OCI-M2 (cell line): ENCODE measurements around the gene OXCT1.
"Not testable (repeated sequence)": the region's sequence is repeated elsewhere in the genome, so short reads cannot be mapped to it uniquely, and the experiment has no call there.

Experiments used
- DNase-seq: peaks from one replicate; lab custom pipeline; 2025; ENCODE audit not compliant: unreplicated experiment; lab: John Stamatoyannopoulos, UW

The OXCT1 gene

DNA sequence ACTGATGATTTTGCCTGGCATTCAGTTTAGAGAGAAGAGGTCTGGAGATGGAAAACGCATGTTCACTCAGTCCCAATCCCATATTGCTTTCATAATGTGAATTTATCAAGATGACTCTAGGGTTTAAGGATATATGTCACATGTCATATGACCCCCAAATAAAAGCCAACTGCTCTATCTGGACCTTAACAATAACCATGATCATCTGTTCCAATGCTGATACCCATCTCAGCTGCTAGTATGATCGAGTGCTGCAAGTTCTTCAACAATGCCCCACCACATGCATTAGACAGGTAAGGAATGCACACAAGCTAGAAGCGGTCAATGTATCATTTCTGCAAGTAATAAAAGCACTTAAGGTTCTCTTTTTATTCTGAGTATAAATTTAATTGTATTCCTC is 91.8 kb downstream of the OXCT1 start:
- DNase-seq, result no peak

DNA sequence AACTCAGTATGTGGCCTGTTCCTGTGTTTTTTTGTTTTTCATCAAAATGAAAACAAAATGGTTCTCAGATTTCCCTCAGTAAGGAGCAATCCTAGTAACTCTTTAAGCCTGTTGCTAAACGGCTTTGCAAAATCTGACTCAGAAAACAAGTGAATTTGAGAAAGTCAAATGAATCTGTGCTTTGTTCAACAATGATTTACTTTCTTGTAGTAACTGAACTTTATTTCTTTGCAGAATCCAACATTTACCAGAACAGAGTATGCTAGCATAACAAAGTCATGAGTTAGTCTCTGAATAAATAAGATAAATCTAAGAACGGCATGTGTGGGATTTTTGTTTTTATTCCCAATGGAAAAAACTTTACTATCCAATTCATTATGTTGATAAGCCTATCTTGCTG is 93.8 kb downstream of the OXCT1 start:
- no peak for DNase-seq

DNA sequence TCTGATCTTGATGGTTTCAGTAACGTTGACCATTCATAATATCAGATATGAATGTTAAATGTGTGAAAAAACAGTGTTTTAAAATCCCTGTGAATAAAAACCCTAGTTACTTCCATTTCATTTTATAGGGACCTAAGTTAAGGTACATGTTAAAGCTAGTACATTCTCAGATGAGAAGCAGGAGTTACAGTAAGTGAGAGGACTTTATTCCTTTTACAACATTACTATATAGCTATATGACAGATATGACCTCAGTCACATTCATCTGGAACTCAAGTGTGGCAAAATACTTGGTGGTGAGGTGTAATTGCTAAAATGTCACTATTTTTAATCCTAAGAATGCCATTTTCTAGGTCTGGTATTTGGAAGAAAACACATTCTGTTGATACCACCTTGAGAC is 96.4 kb downstream of the OXCT1 start:
- no peak for DNase-seq

DNA sequence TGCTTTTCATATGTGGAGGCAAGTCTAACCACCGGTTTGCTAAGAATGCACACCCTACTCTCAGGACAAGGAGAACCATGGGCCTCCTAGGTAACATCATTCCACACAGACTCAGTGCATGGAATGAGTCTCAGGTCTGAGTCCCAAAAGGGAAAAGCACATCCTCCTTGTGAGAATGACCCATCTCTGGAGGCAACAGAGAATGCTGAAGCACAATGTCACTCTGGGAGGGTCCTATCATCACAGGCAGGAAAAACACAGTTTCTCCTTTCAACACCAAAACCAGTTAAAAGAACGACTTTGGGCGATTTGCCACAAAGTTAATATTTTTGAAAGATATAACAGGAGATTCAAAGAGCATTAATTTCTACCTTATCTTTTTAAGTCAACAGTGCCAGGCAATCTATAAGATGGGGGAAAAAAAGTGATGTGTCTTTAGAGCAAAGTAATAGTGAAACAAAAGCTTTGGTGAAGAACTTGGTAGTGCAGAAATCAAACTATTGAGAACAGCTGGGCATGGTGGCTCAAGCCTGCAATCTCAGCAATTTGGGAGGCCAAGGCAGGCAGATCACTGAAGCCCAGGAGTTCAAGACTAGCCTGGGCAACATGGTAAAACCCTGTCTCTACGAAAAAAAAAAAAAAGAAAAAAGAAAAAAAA is 97.3 kb downstream of the OXCT1 start:
- no peak for DNase-seq

DNA sequence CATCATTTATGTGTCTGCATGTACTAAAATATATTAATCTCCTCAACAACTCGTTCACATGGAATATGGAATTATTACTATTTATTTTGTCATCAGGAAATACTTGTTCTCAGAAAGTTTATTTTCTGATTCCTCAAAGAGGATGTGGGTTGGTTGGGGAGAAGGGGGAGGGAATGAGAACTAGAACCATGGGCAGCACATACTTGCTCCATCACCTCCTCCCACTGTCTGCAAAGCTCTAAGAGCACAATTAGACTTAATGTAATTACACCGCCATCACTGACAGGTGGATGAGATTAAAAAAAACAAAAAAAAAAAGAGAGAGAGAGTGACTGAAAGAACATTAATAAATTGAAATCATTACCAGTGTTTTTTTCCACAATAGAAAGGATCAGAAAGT is 98.2 kb downstream of the OXCT1 start:
- DNase-seq, result no peak

DNA sequence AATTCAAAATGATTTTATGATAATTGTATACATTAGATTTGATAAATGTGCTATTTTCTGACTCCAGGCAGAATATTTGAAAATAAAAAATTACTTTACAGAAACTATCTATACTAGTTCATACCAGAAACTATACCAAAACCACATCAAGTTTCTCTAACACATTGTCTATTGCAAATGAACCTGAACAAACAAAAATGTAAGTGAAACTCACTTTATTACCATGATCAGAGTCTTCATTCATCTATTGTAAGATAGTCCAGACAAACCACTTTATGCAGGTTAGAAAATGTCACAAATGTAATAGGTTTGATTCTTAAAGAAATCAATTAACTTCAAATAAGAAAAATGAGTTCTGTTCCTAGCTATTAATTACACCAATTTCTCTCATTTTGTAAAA is 99.4 kb downstream of the OXCT1 start:
- no peak for DNase-seq

DNA sequence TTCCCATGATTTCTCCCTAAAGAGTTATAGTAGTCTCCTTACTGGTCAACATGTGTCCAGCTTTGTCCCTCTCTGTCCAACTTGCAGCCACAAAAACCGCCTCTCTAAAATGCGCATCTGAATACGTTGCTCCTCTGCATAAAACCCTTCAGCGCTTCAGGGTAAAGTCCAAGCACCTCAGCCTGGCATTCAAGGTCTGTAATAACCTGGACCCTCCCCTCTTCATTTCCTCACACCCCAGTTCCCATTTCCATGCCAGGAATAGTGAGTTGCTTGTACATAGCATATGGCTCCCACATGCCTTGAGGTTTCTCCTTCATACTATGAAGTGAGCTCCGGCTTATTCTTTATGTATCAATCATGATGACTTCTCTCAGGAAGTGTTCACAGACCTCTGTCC is 101.5 kb downstream of the OXCT1 start:
- no peak for DNase-seq

DNA sequence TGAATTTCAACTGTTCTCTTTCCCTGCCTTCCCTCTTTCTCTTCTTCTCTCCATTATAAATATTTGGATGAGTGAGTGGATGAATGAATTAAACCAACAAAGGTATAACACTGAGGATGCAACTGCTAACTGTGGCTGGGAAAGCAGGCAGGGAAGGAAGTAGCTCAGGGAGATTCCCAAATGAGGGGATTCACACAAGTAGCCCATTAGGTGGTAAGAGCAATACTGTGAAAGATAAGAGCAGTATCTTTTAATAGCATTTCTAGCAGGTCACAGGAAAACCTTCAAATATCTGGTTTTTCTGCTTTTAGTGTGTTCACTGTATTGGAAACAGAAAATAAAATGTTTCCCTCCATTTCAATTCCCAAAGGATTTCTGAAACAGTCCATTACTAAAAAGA is 105.6 kb downstream of the OXCT1 start:
- DNase-seq, result no peak

DNA sequence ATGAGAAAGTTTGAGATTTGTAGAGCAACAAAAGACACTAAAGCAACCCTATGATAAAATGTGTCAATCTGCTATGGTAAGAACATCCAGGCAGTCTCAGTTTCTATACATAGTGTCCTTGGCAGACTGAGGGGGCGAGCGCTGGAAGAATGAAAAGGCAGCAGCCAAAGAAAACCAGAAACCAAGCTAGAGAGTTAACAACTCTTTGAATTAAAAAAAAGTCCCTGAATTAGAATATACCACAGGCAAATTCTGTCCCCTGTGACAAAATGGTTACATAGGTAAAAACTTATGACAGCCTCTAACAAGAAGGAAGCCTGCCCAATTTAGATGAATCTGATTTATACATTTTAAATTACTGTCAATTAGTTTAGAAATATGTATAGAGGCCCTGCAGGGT is 106.7 kb downstream of the OXCT1 start:
- no peak for DNase-seq

DNA sequence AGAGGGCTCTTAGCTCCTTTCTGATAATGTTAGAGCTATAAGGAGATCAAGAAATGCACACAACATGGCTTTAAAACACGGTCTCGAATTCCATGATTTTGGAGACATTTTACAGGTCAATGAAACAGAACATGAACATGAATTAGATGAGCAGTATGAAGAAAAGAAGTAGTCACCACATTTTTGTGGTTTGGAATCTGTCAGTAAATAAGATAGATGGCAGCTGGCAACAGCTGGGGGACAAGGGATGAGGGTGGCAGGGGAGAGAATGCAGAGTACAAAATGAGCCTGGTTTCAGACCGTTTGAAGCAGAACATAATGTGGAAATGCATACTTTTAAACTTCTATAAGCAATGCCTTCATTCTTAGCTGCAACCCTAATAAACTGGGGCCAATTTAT is 107.1 kb downstream of the OXCT1 start:
- no peak for DNase-seq

DNA sequence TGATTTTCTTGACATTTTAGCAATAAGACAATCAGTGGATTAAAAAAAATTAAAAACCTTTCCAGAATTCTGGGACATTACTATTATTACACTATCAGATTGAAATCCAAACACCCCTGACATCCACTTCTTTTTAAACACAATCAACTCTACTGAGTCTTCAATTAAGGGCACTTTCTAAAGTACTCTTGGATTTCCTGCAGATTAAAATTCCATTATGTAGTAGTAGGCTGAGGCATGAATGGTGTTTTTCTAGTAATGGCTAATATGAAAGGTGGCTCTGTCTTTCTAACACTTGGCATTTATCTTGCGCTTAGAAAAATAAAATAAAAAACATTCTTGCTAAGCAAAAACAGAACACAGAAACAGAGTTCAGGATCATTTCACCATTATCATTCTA is 107.8 kb downstream of the OXCT1 start:
- no peak for DNase-seq

DNA sequence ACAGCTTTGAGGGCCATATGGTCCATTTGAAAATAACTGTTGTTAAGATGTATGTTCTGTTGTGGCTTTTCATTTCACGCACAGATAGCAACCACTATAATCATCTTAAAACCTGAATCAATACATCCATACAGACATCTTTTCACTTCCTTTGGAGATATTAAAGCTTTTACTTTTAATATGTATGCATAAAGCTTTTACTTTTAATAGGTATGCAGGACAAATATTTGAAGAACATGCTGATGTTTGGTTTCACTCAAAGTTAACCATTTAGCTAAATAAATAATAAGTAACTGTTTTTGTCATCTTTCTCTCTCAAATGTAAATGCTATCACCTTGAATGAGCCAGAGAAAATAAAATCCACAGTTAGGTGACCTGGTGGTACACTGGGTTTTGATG is 108.6 kb downstream of the OXCT1 start:
- DNase-seq, result no peak

DNA sequence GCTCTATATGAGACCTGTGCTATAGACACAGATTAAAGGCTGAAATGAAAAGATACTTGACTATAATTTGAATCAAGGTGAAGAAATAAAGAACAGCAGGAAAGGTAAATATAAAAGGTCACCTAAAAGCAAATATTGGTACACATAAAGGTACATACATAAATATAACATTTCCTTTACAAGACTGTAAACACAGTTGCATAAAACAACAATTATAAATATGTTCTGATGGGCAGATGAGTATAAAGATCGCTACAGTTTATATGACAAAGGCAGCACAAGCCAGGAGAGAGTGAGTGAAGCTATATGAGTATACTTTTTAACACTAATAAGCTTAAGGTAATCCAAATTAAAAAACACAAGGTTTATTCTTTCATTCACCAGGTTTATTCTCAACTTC is 114.5 kb downstream of the OXCT1 start:
- DNase-seq, result no peak

DNA sequence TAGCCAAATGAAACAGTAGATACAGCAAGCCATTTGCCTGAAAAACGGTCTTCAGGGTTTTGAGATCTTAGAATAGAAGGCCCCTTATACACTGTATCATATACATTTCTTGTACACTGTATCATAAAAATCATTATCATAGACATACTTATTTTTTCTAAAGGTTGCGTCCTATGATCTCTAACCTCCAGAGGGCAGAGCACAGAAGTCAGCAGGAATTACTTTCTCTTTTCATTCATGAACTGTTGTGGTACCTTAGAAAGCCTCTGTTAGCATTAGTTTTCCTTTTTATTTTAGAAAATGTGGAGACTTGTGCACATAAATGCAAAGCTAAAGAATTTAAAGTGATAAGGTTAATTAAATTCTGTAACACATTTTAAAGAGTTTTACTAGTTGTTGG is 115.4 kb downstream of the OXCT1 start:
- no peak for DNase-seq

DNA sequence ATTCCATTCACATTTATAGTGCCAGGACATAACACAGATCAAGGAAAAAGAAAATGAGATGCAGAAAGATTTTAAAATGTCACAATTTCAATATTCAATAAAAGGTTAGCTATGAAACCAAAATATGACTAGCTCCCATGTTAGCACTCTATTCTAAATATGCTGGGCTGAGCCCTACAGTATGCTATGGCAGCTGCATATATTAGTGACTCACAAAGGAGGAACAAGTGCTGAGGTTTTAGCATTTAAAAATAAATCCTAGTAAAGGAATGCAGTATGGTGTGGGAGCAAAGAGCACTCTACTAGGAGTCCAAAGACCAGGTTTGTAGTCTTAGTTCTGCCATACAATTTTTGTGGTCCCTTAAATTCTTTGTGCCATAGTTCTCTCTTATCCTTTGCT is 118.4 kb downstream of the OXCT1 start:
- no peak for DNase-seq

DNA sequence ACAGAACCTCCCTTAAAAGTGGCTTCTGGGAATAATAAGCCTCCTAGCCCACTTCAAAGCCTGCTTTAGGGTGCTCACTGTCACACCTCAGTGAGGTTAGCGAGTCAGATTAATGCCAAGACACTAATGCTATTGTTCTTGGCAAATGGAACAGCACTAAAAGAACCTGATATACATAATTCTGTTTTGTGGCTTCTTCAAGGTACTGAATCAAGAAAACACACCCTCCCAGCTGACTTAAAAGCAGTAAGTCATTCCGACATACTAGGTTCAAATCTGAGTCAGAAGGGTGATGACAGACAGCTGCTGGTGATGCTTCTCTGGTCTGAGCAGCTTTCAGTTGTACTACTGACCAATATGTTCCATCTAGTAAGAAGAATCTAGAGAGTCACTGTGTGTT is 121.6 kb downstream of the OXCT1 start:
- no peak for DNase-seq

DNA sequence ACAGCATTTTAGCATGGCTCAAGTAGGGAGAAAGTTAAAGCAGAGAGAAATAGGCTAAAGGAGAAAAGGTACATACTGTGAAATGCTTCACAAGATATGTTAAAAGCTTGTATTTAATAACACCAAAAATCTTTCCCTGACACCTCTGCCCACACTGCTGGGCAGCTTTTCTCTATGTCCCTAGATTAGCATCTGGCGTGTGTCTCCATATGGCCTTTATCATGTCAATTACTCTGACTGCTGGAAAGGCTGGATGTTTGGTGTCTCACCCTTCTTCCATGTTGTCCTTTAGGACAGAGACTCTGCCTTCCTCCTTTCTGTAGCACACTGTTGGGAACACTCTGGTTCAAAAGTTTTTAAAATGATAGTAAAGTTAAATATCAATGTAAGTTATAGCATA is 122.5 kb downstream of the OXCT1 start:
- no peak for DNase-seq

DNA sequence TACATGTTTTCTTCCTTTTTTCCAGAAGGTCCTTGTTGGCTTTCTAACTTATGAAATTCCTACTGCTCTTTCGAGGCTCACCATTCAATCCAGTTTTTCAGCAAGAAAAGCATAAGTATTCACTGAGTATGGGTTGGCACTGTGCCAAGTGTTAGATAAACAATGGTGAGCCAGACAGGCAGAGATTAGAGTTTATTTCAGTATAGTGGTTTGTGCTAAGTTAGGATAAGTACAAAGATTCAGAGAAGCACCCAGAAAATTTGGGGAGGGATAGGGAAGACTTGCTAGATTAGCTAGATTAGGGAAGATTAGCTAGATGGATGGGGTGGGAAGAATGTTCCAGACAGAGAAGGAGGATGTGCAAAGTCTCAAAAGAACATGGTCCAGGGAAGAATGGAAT is 122.9 kb downstream of the OXCT1 start:
- DNase-seq, result no peak

DNA sequence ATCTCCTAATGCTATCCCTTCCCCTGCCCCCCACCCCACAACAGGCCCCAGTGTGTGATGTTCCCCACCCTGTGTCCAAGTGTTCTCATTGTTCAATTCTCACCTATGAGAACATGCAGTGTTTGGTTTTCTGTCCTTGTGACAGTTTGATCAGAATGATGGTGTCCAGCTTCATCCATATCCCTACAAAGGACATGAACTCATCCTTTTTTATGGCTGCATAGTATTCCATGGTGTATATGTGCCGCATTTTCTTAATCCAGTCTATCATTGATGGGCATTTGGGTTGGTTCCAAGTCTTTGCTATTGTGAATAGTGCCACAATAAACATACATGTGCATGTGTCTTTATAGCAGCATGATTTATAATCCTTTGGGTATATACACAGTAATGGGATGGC is 127.6 kb downstream of the OXCT1 start:
- not testable (repeated sequence) for DNase-seq

DNA sequence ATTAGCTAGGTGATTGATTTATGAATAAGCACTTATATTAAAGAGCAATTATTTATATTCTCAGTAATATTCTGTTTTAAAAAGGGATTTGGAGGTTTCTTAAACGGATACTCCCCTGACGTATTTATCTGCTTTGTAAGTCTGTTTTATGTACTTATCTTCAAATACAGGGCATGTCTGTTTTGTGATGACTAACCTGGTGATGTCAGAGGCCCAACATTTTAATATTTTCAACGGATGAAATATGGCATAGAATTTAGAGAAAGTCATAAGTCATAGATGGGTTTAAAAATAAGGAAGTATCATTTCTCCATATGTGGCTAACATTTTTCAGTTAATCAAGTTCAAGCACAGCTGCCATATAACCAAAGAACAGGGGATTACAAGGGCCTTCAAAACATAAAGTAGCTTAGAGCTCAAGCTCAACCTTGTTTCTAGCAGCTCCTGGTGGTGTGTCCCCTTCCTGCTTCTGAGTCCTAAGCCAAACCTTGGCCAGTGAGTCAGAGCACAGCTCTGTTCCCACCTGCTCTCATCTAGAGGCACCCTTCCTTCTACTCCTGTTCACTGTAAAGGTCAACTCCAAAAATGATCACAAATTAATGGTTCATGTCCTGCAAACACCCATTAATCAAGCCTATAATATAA is 131.4 kb downstream of the OXCT1 start:
- DNase-seq, result no peak

DNA sequence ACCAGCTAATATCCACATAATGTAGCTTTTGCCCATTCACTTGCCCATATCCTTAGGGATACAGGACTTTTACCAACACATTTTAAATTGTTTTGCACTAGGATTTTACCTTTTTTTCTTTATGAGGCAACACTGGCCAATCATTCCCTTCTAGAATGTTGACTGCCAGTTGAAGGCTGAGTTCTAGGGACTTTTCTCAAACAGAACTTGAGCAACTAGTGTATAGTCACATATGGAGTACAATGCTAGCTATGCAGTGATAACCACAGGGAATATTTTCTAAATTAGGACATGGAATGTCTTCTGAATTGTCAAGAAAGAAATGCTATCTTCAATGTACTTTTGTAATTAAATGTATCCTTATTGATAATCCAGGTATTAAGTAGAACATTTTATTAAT is 133.6 kb downstream of the OXCT1 start:
- DNase-seq, result no peak

DNA sequence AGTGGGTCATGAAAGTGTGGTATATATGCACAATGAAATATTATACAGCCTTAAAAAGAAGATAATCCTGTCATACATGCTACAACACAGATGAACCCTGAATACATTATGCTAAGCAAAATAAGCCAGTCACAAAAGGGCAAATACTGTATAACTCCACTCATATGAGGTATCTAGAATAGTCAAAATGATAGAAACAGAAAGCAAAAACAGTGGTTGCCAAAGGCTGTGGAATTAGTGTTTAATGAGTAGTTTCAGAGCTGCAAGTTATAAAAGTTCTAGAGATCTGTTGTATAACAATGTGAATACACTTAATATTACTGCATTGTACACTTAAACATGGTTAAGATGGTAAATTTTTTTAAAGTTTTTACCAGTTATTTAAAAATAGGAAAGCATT is 135.0 kb downstream of the OXCT1 start:
- DNase-seq, result no peak

DNA sequence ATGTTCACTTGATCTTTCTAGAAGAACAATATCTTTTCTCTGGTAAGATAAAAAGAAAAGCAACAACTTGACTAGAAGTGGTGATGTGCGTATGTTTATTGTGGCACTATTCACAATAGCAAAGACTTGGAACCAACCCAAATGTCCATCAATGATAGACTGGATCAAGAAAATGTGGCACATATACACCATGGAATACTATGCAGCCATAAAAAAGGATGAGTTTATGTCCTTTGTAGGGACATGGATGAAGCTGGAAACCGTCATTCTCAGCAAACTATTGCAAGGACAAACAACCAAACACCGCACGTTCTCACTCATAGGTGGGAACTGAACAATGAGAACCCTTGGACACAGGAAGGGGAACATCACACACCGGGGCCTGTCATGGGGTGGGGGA is 140.8 kb downstream of the OXCT1 start:
- DNase-seq, result not testable (repeated sequence)
